Measurements from ENCODE around the gene FAHD2A.
"Not testable (repeated sequence)": the region's sequence is repeated elsewhere in the genome, so short reads cannot be mapped to it uniquely, and the experiment has no call there.

The FAHD2A gene

GRCh38 chr2:95390881-95391321 lies 11.6 kb upstream of the FAHD2A start:
- TF ChIP-seq POLR2A (IDR thresholded peaks at IDR 0.05; ENCODE audit: low read depth, low read length), result no peak
- FAIRE-seq, result no peak
- no peak for DNase-seq (ENCODE audit: insufficient read length, low spot score)

- DNase-seq (ENCODE audit: insufficient read length, low spot score) (no peak), FAIRE-seq (no peak)
- TF ChIP-seq POLR2A (IDR thresholded peaks at IDR 0.05; ENCODE audit: low read depth, low read length), result no peak
Observed at GRCh38 chr2:95391641-95392310, 10.7 kb upstream of the FAHD2A start.

GRCh38 chr2:95392320-95392719 lies 10.2 kb upstream of the FAHD2A start:
- FAIRE-seq, result no peak
- DNase-seq (ENCODE audit: insufficient read length, low spot score), result no peak
- no peak for TF ChIP-seq POLR2A (IDR thresholded peaks at IDR 0.05; ENCODE audit: low read depth, low read length)

GRCh38 chr2:95392730-95393455 lies 9.6 kb upstream of the FAHD2A start:
- DNase-seq (ENCODE audit: insufficient read length, low spot score) (no peak), FAIRE-seq (no peak)
- TF ChIP-seq POLR2A (IDR thresholded peaks at IDR 0.05; ENCODE audit: low read depth, low read length), result no peak

- no peak for DNase-seq (ENCODE audit: insufficient read length, low spot score)
- no peak for TF ChIP-seq POLR2A (IDR thresholded peaks at IDR 0.05; ENCODE audit: low read depth, low read length)
- no peak for FAIRE-seq
Observed at GRCh38 chr2:95393901-95394300, 8.6 kb upstream of the FAHD2A start.

GRCh38 chr2:95399061-95399460 lies 3.4 kb upstream of the FAHD2A start:
- DNase-seq (ENCODE audit: insufficient read length, low spot score), result no peak
- no peak for TF ChIP-seq POLR2A (IDR thresholded peaks at IDR 0.05; ENCODE audit: low read depth, low read length)
- no peak for FAIRE-seq

- DNase-seq (ENCODE audit: insufficient read length, low spot score) (no peak), FAIRE-seq (no peak)
- TF ChIP-seq POLR2A (IDR thresholded peaks at IDR 0.05; ENCODE audit: low read depth, low read length), result no peak
Observed at GRCh38 chr2:95401480-95401879, 1.0 kb upstream of the FAHD2A start.

GRCh38 chr2:95402004-95402369 lies 521 bp upstream of the FAHD2A start:
- DNase-seq (ENCODE audit: insufficient read length, low spot score); FAIRE-seq: not testable (repeated sequence)

- FAIRE-seq, result peak; percentile 41
- DNase-seq (ENCODE audit: insufficient read length, low spot score), result not testable (repeated sequence)
Observed at GRCh38 chr2:95403204-95403721, 755 bp downstream of the FAHD2A start.

- not testable (repeated sequence) for FAIRE-seq; DNase-seq (ENCODE audit: insufficient read length, low spot score)
Observed at GRCh38 chr2:95403824-95404223, 1.3 kb downstream of the FAHD2A start.

GRCh38 chr2:95404676-95405075 lies 2.2 kb downstream of the FAHD2A start:
- not testable (repeated sequence) for DNase-seq (ENCODE audit: insufficient read length, low spot score); FAIRE-seq

GRCh38 chr2:95411239-95411638 lies 8.7 kb downstream of the FAHD2A start:
- FAIRE-seq (peak; percentile 36), DNase-seq (ENCODE audit: insufficient read length, low spot score) (peak; percentile 34)

GRCh38 chr2:95414015-95414594 lies 11.6 kb downstream of the FAHD2A start:
- FAIRE-seq (peak; percentile 43), DNase-seq (ENCODE audit: insufficient read length, low spot score) (peak; percentile 35)

GRCh38 chr2:95415138-95415537 lies 12.6 kb downstream of the FAHD2A start:
- not testable (repeated sequence) for FAIRE-seq; DNase-seq (ENCODE audit: insufficient read length, low spot score)

GRCh38 chr2:95415561-95415960 lies 13.1 kb downstream of the FAHD2A start:
- not testable (repeated sequence) for DNase-seq (ENCODE audit: insufficient read length, low spot score); FAIRE-seq

GRCh38 chr2:95427196-95427867 lies 24.8 kb downstream of the FAHD2A start:
- FAIRE-seq; DNase-seq (ENCODE audit: insufficient read length, low spot score): not testable (repeated sequence)

GRCh38 chr2:95429748-95430467 lies 27.4 kb downstream of the FAHD2A start:
- FAIRE-seq; DNase-seq (ENCODE audit: insufficient read length, low spot score): not testable (repeated sequence)

GRCh38 chr2:95433373-95433772 lies 30.9 kb downstream of the FAHD2A start:
- FAIRE-seq; DNase-seq (ENCODE audit: insufficient read length, low spot score): not testable (repeated sequence)

GRCh38 chr2:95433973-95434372 lies 31.5 kb downstream of the FAHD2A start:
- not testable (repeated sequence) for FAIRE-seq; DNase-seq (ENCODE audit: insufficient read length, low spot score)

Data from H54 (cell line).